Osteocyte (in vitro differentiated cells): ENCODE measurements around the gene TMEM94. TPM values are rescaled to one million over a fixed set of nuclear protein-coding genes. Genes with fewer than 3 reads are reported as not detected.

Experiments used
- DNase-seq: peaks from one replicate; pipeline ENCODE4 v3.0.0; 2021; ENCODE audit warnings: mixed read lengths; ENCODE audit not compliant: unreplicated experiment; ENCODE audit errors: extremely low spot score
- H3K27ac Mint-ChIP-seq: one replicate; pipeline ENCODE4 v1.8.0; 2021; ENCODE audit warnings: mild to moderate bottlenecking, mixed read lengths; ENCODE audit not compliant: unreplicated experiment
- H3K27me3 Mint-ChIP-seq: one replicate; pipeline ENCODE4 v1.8.0; 2021; ENCODE audit warnings: mixed read lengths; ENCODE audit not compliant: unreplicated experiment
- H3K36me3 Mint-ChIP-seq: one replicate; pipeline ENCODE4 v1.8.0; 2021; ENCODE audit warnings: mixed read lengths; ENCODE audit not compliant: unreplicated experiment
- H3K4me1 Mint-ChIP-seq: one replicate; pipeline ENCODE4 v1.8.0; 2021; ENCODE audit warnings: mixed read lengths; ENCODE audit not compliant: unreplicated experiment
- H3K4me3 Mint-ChIP-seq: one replicate; pipeline ENCODE4 v1.8.0; 2021; ENCODE audit warnings: mild to moderate bottlenecking, moderate library complexity, mixed read lengths; ENCODE audit not compliant: unreplicated experiment
- H3K9me3 Mint-ChIP-seq: one replicate; pipeline ENCODE4 v1.8.0; 2021; ENCODE audit warnings: mixed read lengths; ENCODE audit not compliant: unreplicated experiment
- total RNA-seq: library from RNA; stranded (reverse); gene quantifications from 2 replicates; pipeline ENCODE4 v1.2.1, GENCODE V29; 2021
- TF ChIP-seq, protein P1 (sequence below): fragments of 200-600 bp; sonication (generic); IDR thresholded peaks from 2 replicates; pipeline ENCODE4 v1.5.0; 2021; ENCODE audit warnings: antibody characterized with exemption, mild to moderate bottlenecking, moderate library complexity

The TMEM94 gene
- total RNA-seq, 1 donor from 2014 or later, result 78.4 TPM

- Mint-ChIP-seq H3K36me3 (peaks cover 9% of the 10 kb centered on the region), H3K4me1 (peaks cover 37% of the 10 kb centered on the region), H3K27me3 (no peaks in the 10 kb centered on the region), H3K4me3 (peak overlapping the region; percentile 81), H3K27ac (peak overlapping the region; percentile 41), H3K9me3 (no peaks in the 10 kb centered on the region)
- TF ChIP-seq, protein P1, sequence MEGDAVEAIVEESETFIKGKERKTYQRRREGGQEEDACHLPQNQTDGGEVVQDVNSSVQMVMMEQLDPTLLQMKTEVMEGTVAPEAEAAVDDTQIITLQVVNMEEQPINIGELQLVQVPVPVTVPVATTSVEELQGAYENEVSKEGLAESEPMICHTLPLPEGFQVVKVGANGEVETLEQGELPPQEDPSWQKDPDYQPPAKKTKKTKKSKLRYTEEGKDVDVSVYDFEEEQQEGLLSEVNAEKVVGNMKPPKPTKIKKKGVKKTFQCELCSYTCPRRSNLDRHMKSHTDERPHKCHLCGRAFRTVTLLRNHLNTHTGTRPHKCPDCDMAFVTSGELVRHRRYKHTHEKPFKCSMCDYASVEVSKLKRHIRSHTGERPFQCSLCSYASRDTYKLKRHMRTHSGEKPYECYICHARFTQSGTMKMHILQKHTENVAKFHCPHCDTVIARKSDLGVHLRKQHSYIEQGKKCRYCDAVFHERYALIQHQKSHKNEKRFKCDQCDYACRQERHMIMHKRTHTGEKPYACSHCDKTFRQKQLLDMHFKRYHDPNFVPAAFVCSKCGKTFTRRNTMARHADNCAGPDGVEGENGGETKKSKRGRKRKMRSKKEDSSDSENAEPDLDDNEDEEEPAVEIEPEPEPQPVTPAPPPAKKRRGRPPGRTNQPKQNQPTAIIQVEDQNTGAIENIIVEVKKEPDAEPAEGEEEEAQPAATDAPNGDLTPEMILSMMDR, result no peak
- no peak for DNase-seq
Observed at GRCh38 chr17:75514919-75515495, 58.6 kb downstream of the TMEM94 start.

DNA sequence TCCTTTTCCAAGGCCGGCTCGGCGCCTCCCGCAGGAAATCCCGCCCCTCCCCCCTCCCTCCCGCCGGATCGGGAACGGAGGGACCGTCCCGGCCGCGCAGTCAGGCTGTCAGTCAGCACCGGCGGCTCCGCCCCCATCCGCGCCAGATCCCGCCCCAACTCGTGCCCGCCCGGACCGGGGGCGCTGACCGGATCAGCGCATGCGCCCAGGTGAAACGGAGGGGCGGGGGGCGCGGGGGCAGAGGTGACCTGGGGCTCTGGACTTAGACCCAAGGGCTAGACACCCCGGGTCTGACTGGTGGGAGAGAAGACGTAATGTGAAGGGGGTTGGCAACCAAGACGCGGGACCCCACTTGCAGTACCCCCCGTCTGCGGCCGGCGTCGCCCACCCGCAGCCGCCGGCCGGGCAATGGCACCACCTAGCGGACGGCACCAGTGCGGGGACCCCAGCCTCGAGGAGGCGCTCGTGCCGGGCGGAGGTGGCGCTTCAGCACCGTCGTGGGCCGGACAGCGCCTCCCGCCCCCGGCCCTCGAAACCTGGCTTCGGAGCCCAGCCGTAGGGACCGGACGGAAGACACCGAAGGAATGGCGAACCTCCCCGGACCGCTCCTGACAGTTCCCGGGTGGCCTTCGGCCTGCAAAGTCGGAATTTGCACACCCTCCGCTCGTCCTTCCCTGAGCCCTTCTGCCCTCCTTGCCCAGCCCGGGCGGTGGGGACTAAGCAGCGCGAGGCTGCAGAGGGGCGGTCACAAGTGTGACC is 59.2 kb downstream of the TMEM94 start, which contains the start of gene CASKIN2:
TSS of gene CASKIN2 (minus strand) at position 42 of the 759 bp plus-strand sequence. CDS start 1,733 bp downstream, outside the sequence.
- peaks cover 9% of the 10 kb centered on the region for H3K36me3 Mint-ChIP-seq
- H3K27me3 Mint-ChIP-seq, result no peaks in the 10 kb centered on the region
- peak; percentile 99 for DNase-seq
- peak within 1 kb of the TSS; percentile 81 for H3K4me3 Mint-ChIP-seq
- H3K9me3 Mint-ChIP-seq, result no peaks in the 10 kb centered on the region
- TF ChIP-seq, protein P1, result peak; percentile 99
- peaks cover 37% of the 10 kb centered on the region for H3K4me1 Mint-ChIP-seq
- H3K27ac Mint-ChIP-seq, result peak within 1 kb of the TSS; percentile 41

- H3K4me3 Mint-ChIP-seq, result peak within 1 kb of the TSS; percentile 81
- H3K9me3 Mint-ChIP-seq, result no peaks in the 10 kb centered on the region
- peaks cover 9% of the 10 kb centered on the region for H3K36me3 Mint-ChIP-seq
- TF ChIP-seq, protein P1, result no peak
- peaks cover 37% of the 10 kb centered on the region for H3K4me1 Mint-ChIP-seq
- peak within 1 kb of the TSS; percentile 41 for H3K27ac Mint-ChIP-seq
- DNase-seq, result peak; percentile 97
- H3K27me3 Mint-ChIP-seq, result no peaks in the 10 kb centered on the region
Observed at GRCh38 chr17:75516255-75516618, 59.8 kb downstream of the TMEM94 start, which contains the start of gene TSEN54. Gene TSEN54 (plus strand): TSS chr17:75516528. CDS start chr17:75516561, 33 bp downstream.

- Mint-ChIP-seq H3K9me3 (no peaks in the 10 kb centered on the region), H3K27ac (no peak overlapping the region), H3K4me1 (peaks cover 31% of the 10 kb centered on the region), H3K36me3 (peaks cover 9% of the 10 kb centered on the region), H3K27me3 (no peaks in the 10 kb centered on the region), H3K4me3 (peak overlapping the region; percentile 73)
- TF ChIP-seq, protein P1, result no peak
- no peak for DNase-seq
Observed at GRCh38 chr17:75516619-75517296, 60.3 kb downstream of the TMEM94 start.
